GM18858 (cell line): ENCODE data around the gene SYAP1.
A peak's percentile ranks its signal among the peaks of the same experiment; 100 is the strongest.
"Not testable (repeated sequence)": the region's sequence is repeated elsewhere in the genome, so short reads cannot be mapped to it uniquely, and the experiment has no call there.

Experiments
- ATAC-seq: cut with Tn5 transposase; IDR thresholded peaks from one replicate; pipeline ENCODE4 v1.9.1; 2021; ENCODE audit not compliant: unreplicated experiment

The SYAP1 gene

GRCh38 chrX:16774746-16775145 lies 55.3 kb downstream of the SYAP1 start:
- ATAC-seq, result no peak

DNA sequence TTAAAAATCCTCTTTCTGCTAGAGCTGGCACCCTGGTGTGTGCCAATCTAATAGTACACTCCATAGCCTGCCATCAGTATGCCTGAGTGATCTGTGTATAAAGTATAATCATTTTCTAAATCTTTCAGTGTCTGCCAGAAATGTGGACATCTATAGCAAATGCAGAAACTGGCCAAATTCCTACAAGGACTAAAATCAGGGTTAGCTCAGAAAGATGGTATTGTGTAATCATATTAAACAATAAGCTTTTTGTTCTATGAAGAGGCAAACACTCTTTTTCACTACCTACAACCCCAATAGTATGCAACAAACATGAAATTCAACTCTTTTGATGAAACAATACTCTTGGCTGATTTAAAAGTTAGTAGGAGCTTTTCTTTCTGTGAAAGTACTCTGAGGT lies 59.1 kb downstream of the SYAP1 start:
- no peak for ATAC-seq

GRCh38 chrX:16778993-16779392 lies 59.6 kb downstream of the SYAP1 start:
- ATAC-seq, result no peak

GRCh38 chrX:16779815-16780214 lies 60.4 kb downstream of the SYAP1 start:
- not testable (repeated sequence) for ATAC-seq

- ATAC-seq, result no peak
These were observed 64.0 kb downstream of the SYAP1 start for GRCh38 chrX:16783452-16783851.

GRCh38 chrX:16784440-16784839 lies 65.0 kb downstream of the SYAP1 start:
- ATAC-seq, result not testable (repeated sequence)

- no peak for ATAC-seq
These were observed 66.1 kb downstream of the SYAP1 start for GRCh38 chrX:16785247-16786138.

- peak; percentile 98 for ATAC-seq
These were observed 66.9 kb downstream of the SYAP1 start, which contains the start of gene TXLNG for GRCh38 chrX:16786139-16786790. TXLNG (plus strand) TSS chrX:16786466; CDS start chrX:16786488, 22 bp downstream.

- no peak for ATAC-seq
These were observed 67.7 kb downstream of the SYAP1 start for GRCh38 chrX:16786791-16787735.

DNA sequence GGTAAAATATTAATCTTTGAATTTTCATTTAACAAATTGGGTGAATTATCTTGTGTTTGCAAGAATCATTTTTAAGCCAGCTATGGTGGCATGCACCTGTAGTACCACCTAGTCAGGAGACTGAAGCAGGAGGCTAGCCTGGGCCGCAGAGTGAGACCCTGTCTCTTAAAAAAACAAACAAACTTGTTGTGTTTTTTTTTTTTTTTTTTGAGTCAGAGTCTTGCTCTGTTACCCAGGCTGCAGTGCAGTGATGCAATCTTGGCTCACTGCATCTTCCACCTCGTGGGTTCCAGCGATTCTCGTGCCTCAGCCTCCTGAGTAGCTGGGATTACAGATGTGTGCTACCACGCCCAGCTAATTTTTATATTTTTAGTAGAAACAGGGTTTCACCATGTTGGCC lies 69.1 kb downstream of the SYAP1 start:
- ATAC-seq, result no peak

GRCh38 chrX:16796298-16796697 lies 76.9 kb downstream of the SYAP1 start:
- ATAC-seq, result no peak

DNA sequence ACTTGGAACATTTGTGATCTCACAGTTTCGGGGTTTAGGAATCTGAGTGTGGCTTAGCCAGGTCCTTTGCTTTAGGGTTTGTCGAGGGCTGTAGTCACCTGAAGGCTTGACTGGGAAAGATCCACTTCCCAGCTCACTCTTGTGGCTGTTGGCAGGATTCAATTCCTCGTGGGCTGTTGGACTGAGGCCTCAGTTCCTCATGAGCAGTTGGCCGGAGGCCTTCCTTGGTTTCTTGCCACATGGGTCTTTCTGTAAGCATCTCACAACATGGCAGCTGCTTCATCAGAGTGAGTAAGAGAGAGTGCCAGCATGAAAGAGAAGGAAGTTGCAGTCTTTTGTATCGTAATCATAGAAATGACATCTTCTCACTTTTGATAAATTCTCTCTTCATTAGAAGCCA lies 77.9 kb downstream of the SYAP1 start:
- ATAC-seq, result no peak

DNA sequence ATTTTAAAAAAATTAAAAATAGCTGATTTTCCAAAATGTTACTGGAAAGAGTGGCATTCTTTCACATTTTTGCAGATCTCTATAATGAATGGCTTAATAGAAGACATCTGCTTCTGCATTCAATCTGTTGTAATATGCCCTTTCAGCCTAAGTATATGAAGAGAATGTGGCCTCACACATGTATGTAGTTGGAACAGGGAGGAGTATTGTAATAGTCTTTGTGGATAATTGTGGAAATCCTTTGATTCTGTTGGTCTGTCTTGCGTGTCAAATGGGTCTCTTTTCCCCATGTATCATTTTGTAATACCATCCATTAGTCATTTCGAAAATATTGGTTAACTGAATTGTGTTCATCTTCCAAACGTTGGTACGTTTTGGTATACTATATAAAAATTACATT lies 78.4 kb downstream of the SYAP1 start:
- no peak for ATAC-seq

- ATAC-seq, result peak; percentile 76
These were observed 85.6 kb downstream of the SYAP1 start for GRCh38 chrX:16804923-16805464.

DNA sequence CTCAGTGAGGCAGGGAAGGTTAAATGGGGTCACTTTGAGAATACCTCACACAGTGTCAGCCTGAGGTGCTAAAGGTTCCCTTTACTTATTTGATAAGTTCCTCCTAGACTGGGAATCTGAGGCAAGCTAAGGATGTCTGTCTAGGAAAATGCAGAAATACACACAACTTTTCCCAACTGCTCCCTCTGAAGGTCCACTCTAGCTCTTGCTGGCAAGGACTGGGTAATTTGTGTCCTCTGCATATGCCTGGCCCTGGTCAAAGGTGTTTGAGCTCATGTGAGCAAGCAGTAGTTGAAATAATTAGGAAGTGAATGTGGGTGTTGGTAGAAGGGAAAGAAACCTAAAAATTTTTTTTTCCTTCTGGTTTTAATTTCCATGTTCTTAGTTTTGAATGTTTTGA lies 88.1 kb downstream of the SYAP1 start:
- no peak for ATAC-seq

GRCh38 chrX:16807976-16808542 lies 88.6 kb downstream of the SYAP1 start:
- no peak for ATAC-seq

- no peak for ATAC-seq
These were observed 95.2 kb downstream of the SYAP1 start for GRCh38 chrX:16814597-16814996.
